Measurements from ENCODE around the gene CNTNAP2.

The CNTNAP2 gene

DNA sequence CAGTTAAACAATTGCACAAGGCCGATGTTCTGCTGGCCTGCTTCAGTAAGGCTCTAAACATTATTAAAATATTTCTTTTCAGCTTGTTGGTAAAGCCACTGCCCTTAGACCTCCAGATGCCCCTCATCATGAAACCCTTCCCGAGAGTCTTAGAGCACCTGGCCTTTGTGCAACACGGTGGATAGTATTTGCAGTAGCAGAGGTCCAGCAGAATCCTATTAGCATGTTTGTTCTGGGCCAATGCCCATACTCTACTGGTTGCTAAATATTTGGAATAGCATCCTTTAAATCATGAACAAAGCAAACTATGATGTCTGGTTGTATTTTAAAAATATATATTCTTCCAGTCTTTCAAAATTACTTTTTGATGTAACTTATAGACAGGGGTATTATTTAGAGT lies 584.6 kb downstream of the CNTNAP2 start:
- DNase-seq, result no peak

DNA sequence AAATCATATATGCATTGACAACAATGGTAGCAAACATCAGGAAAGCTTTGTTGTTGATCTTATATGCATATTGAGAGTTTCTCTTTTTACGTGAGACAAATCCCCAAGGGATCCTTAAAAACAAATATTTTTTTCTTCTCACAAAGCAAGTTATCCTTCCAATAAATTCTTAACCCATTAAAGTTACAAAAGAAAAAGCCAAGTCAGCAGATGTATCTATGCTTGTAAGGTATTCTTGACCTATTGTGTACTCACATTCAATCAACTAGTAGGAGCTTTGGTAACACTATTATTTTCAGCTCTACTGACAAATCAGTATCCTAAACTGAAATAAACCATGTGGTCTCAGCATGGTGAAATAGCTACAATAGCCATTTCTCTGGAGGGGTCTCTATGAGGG lies 586.3 kb downstream of the CNTNAP2 start:
- DNase-seq, result no peak

DNA sequence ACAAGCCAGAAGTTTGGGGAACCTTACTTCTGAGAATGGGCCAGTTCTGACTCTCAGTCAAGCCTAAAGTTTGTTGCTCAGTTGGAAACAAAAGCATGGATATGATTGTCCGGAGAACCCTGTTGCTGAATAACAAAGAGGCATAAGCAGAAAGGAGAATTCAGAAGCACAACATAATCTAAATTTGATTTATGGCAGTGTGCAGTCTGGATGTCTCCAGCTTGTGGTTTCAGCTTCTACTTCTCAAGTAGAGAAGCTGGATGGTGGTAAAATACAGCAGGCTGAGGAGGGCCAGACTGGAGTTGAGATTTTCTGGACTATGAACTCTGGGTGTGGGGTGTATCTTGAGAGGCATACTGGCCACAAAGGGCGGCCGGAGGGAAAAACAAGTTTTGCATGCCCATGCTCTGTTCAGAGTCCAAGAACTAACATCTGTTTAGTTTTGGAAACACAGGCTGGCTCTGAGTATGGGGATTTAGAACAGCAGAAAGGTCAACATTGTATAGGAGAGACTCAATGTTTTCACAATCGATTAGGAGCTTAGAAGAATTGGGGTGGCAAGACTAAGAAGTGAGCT lies 592.9 kb downstream of the CNTNAP2 start:
- DNase-seq, result no peak

DNA sequence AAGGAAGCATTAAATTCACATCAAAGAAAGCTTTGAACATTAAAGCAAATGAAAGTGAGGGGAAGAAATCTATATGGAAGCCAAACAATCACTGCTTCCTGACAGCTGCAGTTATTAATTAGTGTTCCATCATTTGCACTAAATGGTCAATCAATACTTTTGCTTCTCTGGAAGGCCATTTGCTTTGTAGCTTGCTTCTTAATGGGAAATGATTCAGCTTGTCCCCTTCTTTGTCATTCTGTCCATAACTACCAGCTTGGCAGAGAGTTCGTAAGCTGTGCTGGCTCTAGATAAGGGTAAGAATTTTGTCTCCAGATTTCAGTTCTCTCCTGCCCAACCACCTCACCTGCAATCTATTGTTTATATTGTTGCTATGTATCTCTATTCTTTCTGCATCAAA lies 596.6 kb downstream of the CNTNAP2 start:
- DNase-seq, result no peak

DNA sequence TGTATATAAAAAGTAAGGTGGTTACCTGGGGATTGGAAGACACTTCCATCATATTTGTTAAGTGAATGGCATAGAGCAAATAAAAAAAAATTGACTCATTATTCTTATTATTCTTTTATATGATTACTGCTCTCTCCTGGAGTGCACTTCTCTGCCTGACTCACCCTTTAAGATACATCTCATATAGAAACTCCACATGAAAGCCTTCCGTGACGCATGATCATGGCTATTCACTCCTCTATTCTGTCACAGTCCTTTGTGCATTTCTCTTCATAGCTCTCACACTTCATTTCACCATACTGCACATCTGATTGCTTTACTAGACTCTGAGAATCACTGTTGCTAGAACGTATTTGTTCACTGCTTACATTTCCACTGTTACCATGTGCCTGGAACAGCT lies 597.3 kb downstream of the CNTNAP2 start:
- no peak for DNase-seq

DNA sequence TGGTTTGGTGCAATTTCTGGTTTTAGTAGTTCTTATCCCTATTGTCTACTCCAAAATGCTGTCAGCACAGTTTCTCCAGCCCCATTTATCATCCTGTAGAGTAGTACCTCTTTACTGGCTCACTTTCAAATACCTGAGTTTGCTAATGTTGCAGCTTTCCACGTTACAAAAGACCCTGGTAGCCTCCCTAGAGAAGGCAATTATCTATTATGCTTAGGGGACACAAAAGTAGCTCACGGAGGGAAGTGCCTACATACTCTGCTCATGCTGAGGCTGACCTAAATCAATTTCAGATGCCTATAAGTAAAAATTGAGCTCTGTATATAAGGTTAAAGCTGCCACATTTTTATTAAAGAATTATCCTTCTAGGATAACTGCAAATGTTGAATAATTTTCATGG lies 603.6 kb downstream of the CNTNAP2 start:
- DNase-seq, result no peak

DNA sequence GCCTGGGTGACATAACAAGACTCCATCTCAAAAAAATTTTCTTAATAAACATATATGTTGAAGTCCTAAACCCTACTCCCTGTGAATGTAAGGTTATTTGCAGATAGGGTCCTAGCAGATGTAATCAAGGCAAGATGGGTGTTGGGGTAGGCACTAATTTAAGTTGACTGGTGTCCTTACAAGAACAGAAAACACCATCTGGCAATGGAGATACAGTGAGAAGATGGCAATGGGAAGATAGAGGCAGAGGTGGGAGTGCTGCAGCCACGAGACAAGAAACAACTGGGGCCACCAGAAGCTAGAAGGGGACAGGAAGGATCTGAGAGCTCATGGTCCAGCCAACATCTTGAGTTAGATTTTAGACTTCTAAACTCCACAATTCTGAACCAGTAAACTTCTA lies 606.4 kb downstream of the CNTNAP2 start:
- DNase-seq, result no peak

DNA sequence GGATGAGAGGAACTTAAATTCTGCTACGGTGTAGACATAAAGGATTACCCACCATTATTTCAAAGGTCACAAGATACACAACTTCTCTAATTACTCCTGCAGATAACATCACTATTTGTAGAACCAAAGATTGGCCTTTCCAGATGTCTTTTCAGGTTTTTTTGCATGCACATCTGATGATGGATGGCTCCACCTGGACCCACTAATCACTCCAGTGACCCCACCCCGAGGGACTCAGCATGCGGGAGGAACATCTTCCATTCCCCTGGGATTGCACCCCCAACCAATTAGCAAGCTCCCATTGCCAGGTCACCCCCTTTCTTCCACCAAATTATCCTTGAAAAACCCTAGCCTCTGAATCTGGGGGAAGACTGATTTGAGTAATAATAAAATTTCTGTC lies 608.9 kb downstream of the CNTNAP2 start:
- no peak for DNase-seq

DNA sequence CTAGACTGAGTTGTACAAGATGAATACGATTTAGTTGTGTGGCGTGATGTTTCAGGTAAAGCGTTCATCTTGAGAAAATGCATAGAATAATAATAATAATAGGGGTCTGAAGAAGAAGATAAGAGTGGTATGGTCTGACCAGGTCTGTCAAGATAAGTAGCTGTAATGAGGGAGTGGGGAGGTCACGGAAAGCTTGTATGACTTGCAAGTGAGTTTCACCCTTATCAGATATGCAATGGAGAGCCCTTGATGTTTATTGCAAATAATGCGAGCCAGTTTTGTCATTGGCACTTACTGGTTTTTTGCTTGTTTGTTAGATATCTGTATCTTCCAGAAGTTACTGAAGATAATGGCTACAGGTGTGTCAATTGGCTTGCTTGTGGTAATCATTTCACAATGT lies 611.5 kb downstream of the CNTNAP2 start:
- no peak for DNase-seq

DNA sequence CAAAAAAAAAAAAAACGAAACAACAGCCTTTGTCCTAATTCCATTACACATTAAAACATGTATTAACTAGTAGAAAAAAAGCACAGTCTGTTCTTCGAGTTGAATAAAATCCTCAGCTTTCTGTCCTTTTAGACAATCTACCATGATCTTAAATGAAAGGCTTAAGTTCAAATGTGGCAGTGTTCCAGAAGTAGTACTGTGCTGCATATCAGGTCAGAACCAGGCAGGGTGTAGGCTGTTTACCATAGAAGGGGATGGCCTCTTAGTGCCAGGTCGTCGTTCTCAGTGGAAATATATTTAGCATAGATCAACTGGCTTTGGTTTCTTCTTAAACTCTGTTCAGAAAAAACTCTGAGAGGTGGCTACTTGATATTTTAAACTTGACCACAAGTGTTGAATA lies 612.0 kb downstream of the CNTNAP2 start:
- no peak for DNase-seq

DNA sequence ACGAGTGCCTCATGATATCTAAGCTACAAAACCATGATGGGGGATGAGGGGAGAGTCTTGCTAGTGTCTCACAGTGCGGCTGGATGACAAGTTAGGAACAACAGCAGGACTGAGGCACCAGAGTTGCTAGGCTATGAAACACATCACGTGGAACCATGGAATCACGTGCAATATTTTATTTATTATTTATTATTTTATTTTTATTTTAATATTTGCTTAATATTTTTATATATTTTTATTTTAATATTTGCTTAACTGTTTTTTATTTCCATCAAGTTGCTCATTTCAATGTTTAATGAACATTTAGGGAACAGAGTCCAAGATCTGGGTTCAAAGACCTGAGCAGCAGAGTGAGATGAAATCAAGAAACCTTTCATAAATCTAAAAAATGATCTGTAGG lies 614.6 kb downstream of the CNTNAP2 start:
- no peak for DNase-seq

DNA sequence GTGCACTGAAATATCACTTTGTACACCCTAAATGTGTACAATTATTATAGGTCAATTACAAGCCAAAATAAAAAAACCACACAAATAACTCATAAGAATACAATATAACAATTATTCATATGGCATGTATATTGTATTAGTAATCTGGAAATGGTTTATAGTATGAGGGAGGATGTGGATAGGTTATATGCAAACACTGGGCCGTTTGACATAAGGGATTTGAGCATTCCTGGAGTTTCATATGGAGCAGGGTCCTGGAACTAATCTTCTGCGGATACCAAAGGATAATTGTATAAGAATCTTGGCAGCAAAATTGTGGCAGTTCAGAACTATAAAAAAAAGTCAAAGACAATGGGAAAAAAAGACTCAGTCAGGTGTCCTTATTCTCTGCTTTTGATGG lies 619.4 kb downstream of the CNTNAP2 start:
- DNase-seq, result no peak

DNA sequence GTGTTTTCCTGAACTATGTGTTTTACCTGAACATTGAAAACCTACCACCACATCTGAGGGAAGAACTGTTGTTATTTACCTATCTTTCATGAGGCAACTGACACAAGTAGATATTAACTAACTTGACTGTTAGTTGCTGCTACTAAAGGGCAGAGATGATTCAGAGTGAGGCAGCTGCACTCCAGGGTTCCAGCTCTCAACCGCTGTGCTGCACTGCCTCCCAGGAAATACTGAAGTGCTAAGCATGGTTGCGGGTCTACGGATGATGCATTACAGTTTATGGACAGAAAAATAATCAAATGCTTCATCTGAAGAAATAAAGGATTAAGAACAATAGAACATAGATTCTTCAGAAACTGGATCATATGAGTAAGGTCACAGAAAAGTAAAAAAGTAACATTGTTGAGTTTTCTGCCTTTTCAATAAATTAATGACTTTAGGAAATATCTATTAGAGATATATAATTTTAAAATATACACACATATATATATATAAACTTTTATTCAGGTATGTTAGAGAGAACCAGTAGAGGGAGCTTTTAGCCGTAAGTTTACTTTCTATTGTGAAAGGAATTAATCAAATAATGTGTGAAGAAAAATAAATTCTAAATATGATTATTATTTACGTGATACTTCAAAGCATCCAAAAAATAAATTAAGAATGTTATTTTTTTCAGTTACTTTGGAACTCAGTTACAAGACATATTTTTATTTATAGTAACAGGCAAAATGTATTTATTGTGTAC lies 620.0 kb downstream of the CNTNAP2 start:
- no peak for DNase-seq

DNA sequence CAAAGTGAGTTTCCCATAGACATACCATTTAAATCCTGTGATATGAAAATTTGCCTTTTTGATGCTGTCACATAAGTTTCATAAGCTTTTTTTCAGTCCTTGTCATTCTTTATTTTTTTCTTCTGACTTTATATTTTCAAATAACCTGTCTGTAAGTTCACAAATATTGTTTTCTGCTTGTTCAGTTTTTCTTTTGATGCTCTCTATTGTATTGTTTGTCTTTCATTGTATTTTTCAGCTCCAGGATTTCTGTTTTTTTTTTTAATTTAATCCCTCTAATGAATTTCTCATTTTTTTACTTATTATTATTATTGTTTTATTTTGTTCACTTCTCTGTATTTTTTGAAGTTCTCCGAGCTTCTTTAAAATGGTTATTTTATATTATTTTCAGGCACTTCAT lies 623.4 kb downstream of the CNTNAP2 start:
- DNase-seq, result no peak

DNA sequence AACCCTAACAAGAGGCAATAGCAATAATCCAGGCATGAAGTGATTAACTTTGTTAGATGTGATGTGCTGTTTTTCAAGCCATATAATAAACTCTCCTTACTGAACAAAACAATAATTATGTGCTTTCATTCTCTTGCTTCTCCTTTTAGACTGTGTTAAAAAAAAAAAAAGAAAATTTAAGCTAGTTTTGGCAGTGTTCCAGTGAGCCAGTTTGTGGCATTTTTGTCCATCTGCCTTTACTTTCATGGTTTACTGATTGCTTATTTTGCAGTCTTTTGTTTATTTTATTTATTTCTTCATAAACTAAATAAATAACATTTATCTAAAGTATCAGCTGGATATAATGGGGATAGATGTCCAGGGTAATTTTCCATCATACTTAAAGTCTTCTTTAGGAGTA lies 625.3 kb downstream of the CNTNAP2 start:
- no peak for DNase-seq

DNA sequence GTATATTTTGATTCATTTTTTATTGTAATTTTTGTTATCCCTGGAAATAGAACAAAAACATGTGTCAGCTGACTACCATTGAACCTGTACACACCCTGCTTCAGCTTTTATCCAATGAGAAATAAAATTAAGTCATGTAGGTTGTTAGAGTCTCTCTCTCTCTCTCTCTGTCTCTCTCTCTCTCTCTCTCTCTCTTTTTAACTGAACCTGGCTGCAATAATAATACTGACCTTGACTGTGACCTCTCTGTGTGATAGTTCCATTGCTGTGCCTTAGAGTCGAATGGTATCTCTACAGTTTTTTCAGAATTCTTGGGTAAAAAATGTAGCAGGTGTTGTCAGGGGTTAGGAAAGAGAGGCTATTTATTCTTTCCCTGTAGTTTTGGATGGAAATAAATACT lies 637.8 kb downstream of the CNTNAP2 start:
- DNase-seq, result no peak

DNA sequence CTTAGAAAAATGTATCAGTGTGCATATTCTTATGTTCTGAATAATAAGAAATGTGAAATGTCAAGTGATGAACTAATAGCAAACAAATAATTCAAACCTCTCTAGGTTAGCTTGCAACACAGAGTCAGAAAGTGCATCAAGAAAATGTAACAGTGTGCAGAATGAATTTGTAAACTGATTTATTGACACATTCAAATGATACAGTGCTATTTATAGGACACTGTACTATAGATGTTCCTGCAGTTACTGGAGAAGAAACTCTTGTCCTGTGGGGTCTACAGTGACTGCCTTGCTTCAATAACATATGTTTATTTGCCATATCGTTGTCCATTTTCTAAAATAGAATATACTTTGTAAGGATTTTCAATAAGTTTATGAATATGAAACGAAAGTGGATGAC lies 639.0 kb downstream of the CNTNAP2 start:
- DNase-seq, result no peak

DNA sequence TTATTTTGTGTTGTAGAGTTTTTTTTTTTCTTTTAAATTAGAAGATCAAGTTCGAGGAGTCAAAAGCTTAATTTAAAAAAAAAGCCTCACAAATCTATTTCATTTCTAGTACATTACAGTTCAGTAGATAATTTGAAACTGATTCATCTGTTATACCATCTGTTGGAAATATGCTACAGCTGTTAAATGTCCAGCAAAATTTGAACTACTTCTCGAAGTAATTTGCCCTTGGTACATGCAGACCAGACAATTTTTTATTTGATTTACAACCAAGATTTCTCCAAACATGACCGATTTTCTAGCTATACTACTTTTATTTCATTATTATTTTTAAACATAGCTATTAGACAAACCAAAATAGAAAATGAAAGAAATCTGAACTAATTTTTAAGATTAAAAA lies 647.9 kb downstream of the CNTNAP2 start:
- DNase-seq, result no peak

DNA sequence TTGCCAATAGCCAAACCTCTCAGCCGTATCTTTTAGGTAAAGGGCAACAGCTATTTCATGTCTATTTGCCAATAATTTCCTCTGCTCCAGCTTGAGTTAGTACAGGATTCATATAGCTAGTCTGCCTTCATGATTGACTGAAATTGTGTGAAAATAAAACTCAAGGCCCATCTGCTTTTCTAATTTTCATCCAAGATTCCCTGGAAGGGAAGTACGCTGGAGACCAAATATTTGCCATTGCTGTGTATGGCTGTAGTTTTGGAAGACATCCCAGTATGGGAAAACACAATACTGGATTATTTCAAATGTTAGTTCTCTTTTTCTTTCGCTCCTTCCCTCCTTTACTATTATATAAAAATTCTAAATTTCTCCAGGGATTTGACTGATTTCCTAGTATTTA lies 652.4 kb downstream of the CNTNAP2 start:
- no peak for DNase-seq

DNA sequence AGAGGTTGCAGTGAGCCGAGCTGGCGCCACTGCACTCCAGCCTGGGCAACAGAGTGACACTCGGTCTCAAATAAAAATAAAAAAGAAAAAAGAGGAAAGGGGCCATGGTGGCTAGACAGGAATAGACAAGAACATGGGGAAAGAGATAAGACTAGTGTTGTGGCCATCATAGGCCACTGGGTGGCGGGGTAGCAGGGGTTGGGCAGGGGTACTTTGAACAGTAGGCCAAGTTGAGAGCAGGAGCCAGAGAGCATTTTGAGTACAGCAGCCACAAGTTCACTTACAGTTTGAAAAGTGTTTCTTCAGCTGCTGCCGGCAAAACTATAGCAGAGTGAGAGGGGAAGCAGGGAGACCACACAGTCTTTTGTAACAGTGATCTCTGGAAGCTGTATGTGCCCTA lies 656.0 kb downstream of the CNTNAP2 start:
- DNase-seq, result no peak

DNA sequence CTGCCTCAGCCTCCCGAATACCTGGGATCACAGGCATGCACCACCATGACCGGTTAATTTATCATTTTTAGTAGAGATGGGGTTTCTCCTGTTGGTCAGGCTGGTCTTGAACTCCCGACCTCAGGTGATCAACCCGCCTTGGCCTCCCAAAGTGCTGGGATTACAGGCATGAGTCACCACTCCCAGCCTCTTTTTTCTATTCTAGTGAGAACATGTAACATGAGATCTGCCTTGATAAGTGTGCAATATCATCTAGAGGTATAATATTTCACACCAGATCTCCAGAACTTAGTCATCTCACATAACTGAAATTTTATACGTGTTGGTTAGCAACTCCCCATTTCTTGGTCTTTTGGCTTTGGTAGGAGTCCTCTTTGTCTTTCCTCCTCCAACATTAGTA lies 656.9 kb downstream of the CNTNAP2 start:
- DNase-seq, result no peak

DNA sequence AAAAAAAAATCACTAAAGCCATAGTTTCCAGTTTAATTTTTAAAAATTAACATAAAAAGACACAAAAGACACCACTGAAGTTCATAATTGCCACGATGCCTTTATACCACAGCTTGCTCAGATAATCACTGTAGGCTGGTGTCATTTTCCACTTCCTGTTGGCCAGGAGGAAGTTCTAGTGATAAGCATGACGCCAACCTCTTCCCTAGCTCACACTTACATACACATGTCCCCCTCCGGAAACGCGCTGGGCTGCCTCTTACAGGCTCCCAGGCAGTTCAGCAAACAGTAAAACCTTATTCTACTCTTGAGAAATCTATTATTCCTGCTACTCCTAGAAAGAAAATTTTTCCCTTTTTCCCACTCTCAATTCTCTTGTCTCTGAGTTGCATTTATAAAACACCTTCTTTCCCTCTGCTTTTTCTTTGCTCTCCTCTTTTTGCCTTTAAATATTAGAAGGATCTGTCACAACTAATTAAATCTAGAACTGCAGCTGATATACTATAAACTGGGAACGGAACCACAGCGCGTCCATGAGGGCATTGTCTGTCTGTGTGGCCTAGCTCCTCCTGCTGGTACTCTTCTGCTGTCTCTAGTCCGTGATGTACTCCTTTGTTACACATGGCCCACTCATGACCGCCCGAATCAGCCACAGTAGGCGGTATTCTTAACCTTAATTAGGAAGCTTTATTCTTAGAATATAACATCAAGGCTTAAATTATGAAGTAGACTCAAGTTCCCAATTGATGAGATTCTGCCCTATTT lies 664.9 kb downstream of the CNTNAP2 start:
- DNase-seq, result no peak

DNA sequence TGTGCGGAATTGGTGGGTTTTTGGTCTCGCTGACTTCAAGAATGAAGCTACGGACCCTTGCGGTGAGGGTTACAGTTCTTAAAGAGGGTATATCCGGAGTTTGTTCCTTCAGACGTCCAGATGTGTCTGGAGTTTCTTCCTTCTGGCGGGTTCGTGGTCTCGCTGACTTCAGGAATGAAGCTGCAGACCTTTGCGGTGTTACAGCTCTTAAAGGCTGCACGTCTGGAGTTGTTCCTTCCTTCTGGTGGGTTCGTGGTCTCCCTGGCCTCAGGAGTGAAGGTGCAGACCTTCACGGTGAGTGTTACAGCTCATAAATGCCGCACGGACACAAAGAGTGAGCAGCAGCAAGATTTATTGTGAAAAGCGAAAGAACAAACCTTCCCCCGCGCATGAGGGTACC lies 670.7 kb downstream of the CNTNAP2 start:
- no peak for DNase-seq

DNA sequence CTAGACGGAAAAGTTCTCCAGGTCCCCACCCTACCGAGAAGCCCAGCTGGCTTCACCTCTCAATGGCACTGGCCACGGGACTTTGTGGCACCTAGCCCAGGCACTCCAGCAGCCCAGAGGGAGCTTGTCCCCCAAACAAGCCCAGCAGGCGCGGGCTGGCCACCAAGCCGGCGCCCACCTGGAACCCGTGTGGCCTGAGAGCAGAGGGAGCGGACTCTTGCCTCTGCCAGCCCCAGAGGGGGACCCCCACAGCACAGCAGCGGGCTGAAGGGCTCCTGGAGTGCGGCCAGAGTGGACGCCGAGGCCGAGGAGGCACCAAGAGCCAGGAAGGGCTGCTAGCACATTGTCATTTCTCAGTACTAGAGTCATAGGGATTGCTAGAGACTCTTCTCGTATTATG lies 671.4 kb downstream of the CNTNAP2 start:
- DNase-seq, result no peak
